Small intestine (tissue), 7 donors: ENCODE measurements around the gene HAO2. TPM values are rescaled to one million over a fixed set of nuclear protein-coding genes. Genes with fewer than 3 reads are reported as not detected.
"Not testable (repeated sequence)": the region's sequence is repeated elsewhere in the genome, so short reads cannot be mapped to it uniquely, and the experiment has no call there.

Experiments
- DNase-seq, 2 donors: peaks; one replicate each; pipeline versions ENCODE4 v3.0.0 to v3.0.0-alpha.2; 2013
- FAIRE-seq: peaks from 2 replicates; lab custom pipeline; 2012; peaks lifted over from hg19 to GRCh38; lab: Jason Lieb, UNC
- H3K27ac ChIP-seq, 3 donors: one replicate each; pipeline ENCODE4 v1.5.1; 2013; ENCODE audit warnings: low read length in 2 of 3, mild to moderate bottlenecking in 2 of 3, control low read depth in 1 of 3, inconsistent platforms in 1 of 3, low read depth in 1 of 3, moderate library complexity in 1 of 3
- H3K27me3 ChIP-seq, 3 donors: one replicate each; pipeline ENCODE4 v1.6.1; 2013; ENCODE audit warnings: low read length in 3 of 3, inconsistent platforms in 1 of 3; ENCODE audit not compliant: control insufficient read depth in 3 of 3, insufficient read depth in 3 of 3
- H3K36me3 ChIP-seq, 3 donors: one replicate each; pipeline ENCODE4 v1.6.1; 2013; ENCODE audit warnings: low read length in 3 of 3, inconsistent platforms in 1 of 3, low read depth in 1 of 3, mild to moderate bottlenecking in 1 of 3, moderate library complexity in 1 of 3; ENCODE audit not compliant: control insufficient read depth in 3 of 3, insufficient read depth in 2 of 3
- H3K4me1 ChIP-seq, 3 donors: one replicate each; pipeline ENCODE4 v1.6.1; 2013; ENCODE audit warnings: low read length in 2 of 3, inconsistent platforms in 1 of 3, low read depth in 1 of 3, mild to moderate bottlenecking in 1 of 3, moderate library complexity in 1 of 3; ENCODE audit not compliant: control insufficient read depth in 3 of 3, insufficient read depth in 2 of 3
- H3K4me3 ChIP-seq, 3 donors: one replicate each; pipeline ENCODE4 v1.5.1; 2013; ENCODE audit warnings: low read length in 3 of 3, control low read depth in 1 of 3, inconsistent platforms in 1 of 3, low read depth in 1 of 3, mild to moderate bottlenecking in 1 of 3, moderate library complexity in 1 of 3
- H3K9me3 ChIP-seq, 2 donors: one replicate each; pipeline ENCODE4 v1.6.1; 2013; ENCODE audit warnings: low read depth in 1 of 2, low read length in 1 of 2; ENCODE audit not compliant: control insufficient read depth in 2 of 2, insufficient read depth in 1 of 2
- WGBS, 3 donors: extraction: QIAGEN DNeasy Blood & Tissue Kit; methylation state at CpG; one replicate each; pipeline ENCODE4 v1.1.7; 2013; 5-methylcytosine and 5-hydroxymethylcytosine counted together
- polyA plus RNA-seq, 4 donors: library from polyadenylated mRNA; stranded (reverse) in 3 of 4; unstranded in 1 of 4; fragments of 200-250 nt in 3 of 4; fragments of 120-200 nt in 1 of 4; gene quantifications; one replicate each; pipeline versions ENCODE4 v1.2.1 to v1.2.3, GENCODE V29; 2013
- donor health status: healthy with polysubstance abuse.
- donor health status: control.
- donor health status: control.
- donor health status: Bipolar disorder and iron deficiency.
- donor health status: healthy.

Gene HAO2
- polyA plus RNA-seq, 4 donors = 0.04 to 10.0 TPM; not detected in 2

GRCh38 chr1:119375366-119375765 is 6.8 kb downstream of the HAO2 start:
- Histone ChIP-seq H3K27ac (no peak overlapping the region), H3K4me3 (no peak overlapping the region), H3K4me1 (peaks cover 0 to 19% (median 4%) of the 10 kb centered on the region in 3 donors), H3K9me3 (peaks cover 0 to 6% of the 10 kb centered on the region in 2 donors), H3K36me3 (no peaks in the 10 kb centered on the region), H3K27me3 (no peaks in the 10 kb centered on the region)
- FAIRE-seq = no peak
- no peak for DNase-seq
- 88 to 96% (median 92%) methylated on average over 1 of the region's 1 CpG for WGBS, 3 donors

DNA sequence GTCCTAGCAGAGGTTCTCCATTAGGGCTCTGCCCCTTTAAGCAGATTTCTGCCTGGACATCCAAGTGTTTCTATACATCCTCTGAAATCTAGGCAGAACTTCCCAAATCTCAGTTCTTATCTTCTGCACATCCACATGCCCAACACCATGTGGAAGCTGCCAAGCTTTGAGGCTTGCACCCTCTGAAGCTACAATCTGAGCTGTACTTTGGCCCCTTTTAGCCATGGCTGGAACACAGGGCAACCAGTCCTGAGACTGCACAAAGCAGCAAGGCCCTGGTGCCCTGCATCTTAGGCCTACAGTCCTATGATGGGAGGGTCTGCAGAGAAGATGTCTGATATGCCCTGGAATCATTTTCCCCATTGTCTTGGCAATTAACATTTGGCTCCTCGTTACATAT is 8.0 kb downstream of the HAO2 start:
- Histone ChIP-seq H3K27me3 (no peaks in the 10 kb centered on the region), H3K27ac (no peak overlapping the region), H3K4me1 (peaks cover 0 to 19% (median 4%) of the 10 kb centered on the region in 3 donors), H3K9me3 (peaks cover 0 to 6% of the 10 kb centered on the region in 2 donors), H3K4me3 (no peak overlapping the region), H3K36me3 (no peaks in the 10 kb centered on the region)
- WGBS, 3 donors = 69 to 79% (median 76%) methylated on average over 1 of the region's 1 CpG
- DNase-seq = no peak
- FAIRE-seq = no peak

- not testable (repeated sequence) for H3K9me3 ChIP-seq, FAIRE-seq, H3K36me3 ChIP-seq, H3K4me3 ChIP-seq, H3K27ac ChIP-seq, H3K27me3 ChIP-seq, DNase-seq
- 77 to 83% (median 82%) methylated on average over 2 of the region's 2 CpGs for WGBS, 3 donors
- H3K4me1 ChIP-seq = peaks cover 0 to 19% (median 4%) of the 10 kb centered on the region in 3 donors
Observed at GRCh38 chr1:119377594-119377993, 9.0 kb downstream of the HAO2 start.

DNA sequence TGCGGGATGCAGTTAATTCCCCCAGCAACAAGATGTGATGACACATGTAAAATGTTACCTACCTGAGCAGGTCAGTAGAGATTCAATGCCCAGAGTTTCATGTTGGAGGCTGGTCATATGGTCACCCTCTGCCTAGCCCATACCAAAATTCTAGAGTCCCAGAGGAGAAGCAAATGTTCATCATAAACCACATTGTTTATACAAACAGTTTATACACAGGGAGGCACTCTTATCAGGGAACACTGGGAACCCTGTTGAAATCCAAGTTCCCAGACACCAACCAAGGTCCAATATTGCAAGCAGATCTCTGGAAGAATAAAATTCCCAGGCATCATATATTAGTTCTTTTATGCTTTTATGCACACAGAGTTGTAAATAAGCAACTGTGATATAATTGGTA is 10.5 kb downstream of the HAO2 start:
- no peaks in the 10 kb centered on the region for H3K27me3 ChIP-seq
- DNase-seq (no peak), FAIRE-seq (no peak)
- H3K36me3 ChIP-seq = no peaks in the 10 kb centered on the region
- 86 to 96% (median 91%) methylated on average over 1 of the region's 1 CpG for WGBS, 3 donors
- H3K9me3 ChIP-seq = peaks cover 0 to 6% of the 10 kb centered on the region in 2 donors
- no peak overlapping the region for H3K4me3 ChIP-seq
- no peak overlapping the region for H3K27ac ChIP-seq
- H3K4me1 ChIP-seq = peaks cover 0 to 5% (median 2%) of the 10 kb centered on the region in 3 donors

DNA sequence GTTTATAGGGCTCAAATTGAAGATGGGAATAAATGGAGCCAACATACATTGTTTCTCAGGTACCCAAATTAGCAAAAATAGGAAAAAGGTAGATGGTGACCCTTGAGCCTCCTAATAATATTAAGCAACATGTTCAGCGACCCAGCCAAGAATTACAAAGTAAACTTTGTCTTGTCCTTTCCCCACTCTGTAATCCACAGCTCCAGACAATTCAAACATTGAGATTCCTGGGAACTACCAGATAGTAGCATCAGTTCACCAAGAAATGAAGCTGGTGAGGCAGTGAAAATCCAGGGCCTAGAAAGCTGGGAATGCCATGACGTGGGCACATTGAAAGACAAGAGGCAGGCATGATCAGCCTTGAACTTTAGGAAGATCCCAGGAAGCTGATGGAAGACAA is 11.7 kb downstream of the HAO2 start:
- Histone ChIP-seq H3K27me3 (no peaks in the 10 kb centered on the region), H3K36me3 (no peaks in the 10 kb centered on the region), H3K27ac (no peak overlapping the region), H3K4me3 (no peak overlapping the region), H3K4me1 (no peaks in the 10 kb centered on the region), H3K9me3 (peaks cover 0 to 6% of the 10 kb centered on the region in 2 donors)
- FAIRE-seq (no peak), DNase-seq (no peak)
- 47 to 72% (median 51%) methylated on average over 2 of the region's 2 CpGs for WGBS, 3 donors

DNA sequence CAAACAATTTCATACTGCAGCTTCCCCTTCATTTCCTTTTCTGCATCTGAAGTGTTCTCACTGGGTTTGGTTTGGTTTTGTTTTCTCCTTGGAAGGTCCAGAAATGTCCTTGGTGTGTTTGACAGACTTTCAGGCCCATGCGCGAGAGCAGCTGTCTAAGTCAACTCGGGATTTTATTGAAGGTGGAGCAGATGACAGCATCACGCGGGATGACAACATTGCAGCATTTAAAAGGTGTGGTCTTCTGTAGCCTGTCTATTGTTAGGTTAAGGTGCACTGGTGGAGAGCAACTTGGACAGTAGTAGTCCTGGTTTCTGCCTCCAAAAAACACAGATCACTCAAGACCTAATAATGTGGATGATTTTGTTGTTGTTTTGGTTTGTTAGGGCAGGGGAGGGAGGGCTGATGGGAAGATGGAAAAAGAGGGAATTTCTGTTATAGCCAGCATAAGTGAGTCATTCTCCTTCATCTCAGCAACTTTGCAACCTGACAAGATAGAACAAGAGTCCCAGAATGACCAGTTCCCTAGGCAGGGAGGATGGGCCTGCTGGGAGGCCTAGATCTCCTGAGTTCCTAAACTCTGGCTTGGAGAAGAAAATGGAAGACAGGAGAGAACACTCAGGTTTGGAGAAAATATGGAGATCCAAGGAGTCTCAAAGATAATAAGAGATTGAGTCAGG is 12.5 kb downstream of the HAO2 start:
- Histone ChIP-seq H3K27me3 (no peaks in the 10 kb centered on the region), H3K36me3 (no peaks in the 10 kb centered on the region), H3K9me3 (peaks cover 0 to 3% of the 10 kb centered on the region in 2 donors), H3K4me3 (no peak overlapping the region), H3K27ac (no peak overlapping the region), H3K4me1 (no peaks in the 10 kb centered on the region)
- 87 to 94% (median 89%) methylated on average over 5 of the region's 5 CpGs for WGBS, 3 donors
- no peak for DNase-seq
- no peak for FAIRE-seq

DNA sequence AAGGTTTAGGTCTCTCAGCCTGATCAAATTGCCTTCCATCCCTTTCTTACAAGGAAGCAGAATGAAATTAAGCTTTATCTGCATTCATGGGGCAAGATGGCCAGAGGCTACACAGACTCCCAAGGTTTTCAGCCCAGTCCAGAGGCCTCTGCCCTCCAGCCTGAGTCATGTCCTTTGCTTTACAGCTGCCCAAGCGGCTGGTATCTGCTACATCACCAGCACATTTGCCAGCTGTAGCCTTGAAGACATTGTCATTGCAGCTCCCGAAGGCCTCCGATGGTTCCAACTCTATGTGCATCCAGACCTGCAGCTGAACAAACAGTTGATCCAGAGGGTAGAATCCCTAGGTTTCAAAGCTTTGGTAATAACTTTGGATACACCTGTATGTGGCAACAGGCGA is 16.0 kb downstream of the HAO2 start:
- Histone ChIP-seq H3K9me3 (peaks cover 0 to 3% of the 10 kb centered on the region in 2 donors), H3K27ac (no peak overlapping the region), H3K36me3 (no peaks in the 10 kb centered on the region), H3K4me1 (no peaks in the 10 kb centered on the region), H3K4me3 (no peak overlapping the region), H3K27me3 (no peaks in the 10 kb centered on the region)
- DNase-seq = no peak
- WGBS, 3 donors = 90 to 98% (median 94%) methylated on average over 4 of the region's 4 CpGs
- FAIRE-seq = no peak

- DNase-seq = no peak
- no peak overlapping the region for H3K27ac ChIP-seq
- no peaks in the 10 kb centered on the region for H3K27me3 ChIP-seq
- H3K36me3 ChIP-seq = no peaks in the 10 kb centered on the region
- H3K4me3 ChIP-seq = no peak overlapping the region
- H3K4me1 ChIP-seq = peaks cover 0 to 6% (median 0%) of the 10 kb centered on the region in 3 donors
- FAIRE-seq = no peak
- WGBS, 3 donors = 80 to 88% (median 86%) methylated on average over 1 of the region's 1 CpG
- no peaks in the 10 kb centered on the region for H3K9me3 ChIP-seq
Observed at GRCh38 chr1:119385650-119386049, 17.1 kb downstream of the HAO2 start.

DNA sequence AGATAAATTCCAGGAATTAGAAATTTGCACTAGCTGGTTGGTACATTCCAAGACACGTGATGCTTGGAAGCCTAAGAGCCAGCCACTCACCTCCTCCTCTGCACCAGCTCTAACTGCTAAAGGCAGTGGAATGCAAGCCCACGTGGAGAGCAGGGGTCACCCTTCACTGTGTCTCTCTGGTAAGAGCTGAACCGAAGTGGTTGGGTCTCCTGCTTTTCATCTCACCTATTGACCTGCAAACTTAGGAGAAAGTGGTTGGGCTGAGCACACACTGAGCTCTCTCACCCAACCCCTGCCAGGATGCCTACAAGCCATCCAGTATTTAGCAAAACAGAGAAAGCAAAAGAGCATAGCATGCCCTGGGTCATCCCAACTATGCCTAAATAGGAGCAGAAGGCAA is 19.3 kb downstream of the HAO2 start:
- 48 to 69% (median 55%) methylated on average over 3 of the region's 3 CpGs for WGBS, 3 donors
- DNase-seq (no peak), FAIRE-seq (no peak)
- no peaks in the 10 kb centered on the region for H3K27me3 ChIP-seq
- H3K4me3 ChIP-seq = no peak overlapping the region
- peaks cover 2 to 16% (median 2%) of the 10 kb centered on the region in 3 donors for H3K4me1 ChIP-seq
- no peaks in the 10 kb centered on the region for H3K9me3 ChIP-seq
- no peaks in the 10 kb centered on the region for H3K36me3 ChIP-seq
- H3K27ac ChIP-seq = no peak overlapping the region
